HG03103 (cell line): ENCODE measurements around the gene SCN1A.
"Not testable (repeated sequence)": the region's sequence is repeated elsewhere in the genome, so short reads cannot be mapped to it uniquely, and the experiment has no call there.

Source experiments
- ATAC-seq: cut with Tn5 transposase; IDR thresholded peaks from one replicate; pipeline ENCODE4 v1.9.1; 2021; ENCODE audit warnings: low read depth; ENCODE audit not compliant: unreplicated experiment

Gene SCN1A

DNA sequence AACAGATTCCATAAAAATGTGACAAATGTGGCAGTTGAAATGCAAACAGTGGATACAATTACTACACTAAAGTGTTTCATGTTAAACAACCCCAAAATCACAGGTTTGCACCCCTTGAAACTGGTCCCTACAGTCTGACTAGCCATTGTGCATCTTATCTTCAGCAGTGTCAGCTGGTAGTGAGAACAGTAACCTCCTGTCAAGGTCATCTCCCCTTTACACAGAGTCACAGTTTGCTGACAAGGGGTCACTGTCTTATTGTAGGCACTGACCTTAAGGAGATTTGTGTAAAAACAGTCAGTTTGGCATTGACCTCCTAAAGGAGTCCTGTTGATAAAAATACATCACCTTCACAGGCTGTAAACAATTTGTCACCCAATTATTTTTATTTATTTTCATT is 137.0 kb downstream of the SCN1A start:
- ATAC-seq = no peak

DNA sequence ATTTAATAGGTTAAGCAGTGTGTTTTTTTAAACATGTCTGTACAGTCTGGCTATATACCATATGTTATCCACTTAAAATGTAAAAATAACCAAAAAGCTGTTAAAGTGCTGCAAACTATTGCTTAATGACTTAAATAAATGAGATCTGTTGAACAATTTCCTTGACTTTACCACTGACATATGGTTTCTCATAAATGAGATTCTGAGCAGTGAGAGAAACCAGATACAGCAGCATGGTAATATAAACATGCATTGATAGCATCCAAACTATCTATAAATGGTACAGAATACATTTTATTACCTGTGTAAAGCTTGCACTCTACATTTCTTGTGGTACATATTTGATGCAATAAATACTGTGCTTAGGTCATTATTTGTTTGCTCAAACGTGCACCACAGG is 138.0 kb downstream of the SCN1A start:
- ATAC-seq = no peak

DNA sequence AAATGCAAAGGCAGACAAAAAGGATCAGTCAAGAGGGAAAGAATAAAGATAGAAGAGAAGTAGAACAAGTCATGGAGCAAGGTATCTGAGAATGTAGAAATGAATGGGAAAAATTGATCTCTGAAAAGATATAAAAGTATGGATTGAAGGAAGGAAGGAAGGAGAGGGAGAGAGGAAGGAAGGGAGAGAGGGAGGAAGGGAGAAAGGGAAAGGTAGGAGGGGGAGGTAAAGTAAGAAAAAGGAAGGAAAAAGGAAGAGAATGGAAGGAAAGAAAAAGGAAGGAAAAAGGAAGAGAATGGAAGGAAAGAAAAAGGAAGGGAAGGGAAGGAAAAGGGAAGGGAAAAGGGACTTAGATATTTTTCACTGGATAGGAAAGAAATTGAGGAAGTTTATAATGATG is 142.7 kb downstream of the SCN1A start:
- ATAC-seq = no peak

DNA sequence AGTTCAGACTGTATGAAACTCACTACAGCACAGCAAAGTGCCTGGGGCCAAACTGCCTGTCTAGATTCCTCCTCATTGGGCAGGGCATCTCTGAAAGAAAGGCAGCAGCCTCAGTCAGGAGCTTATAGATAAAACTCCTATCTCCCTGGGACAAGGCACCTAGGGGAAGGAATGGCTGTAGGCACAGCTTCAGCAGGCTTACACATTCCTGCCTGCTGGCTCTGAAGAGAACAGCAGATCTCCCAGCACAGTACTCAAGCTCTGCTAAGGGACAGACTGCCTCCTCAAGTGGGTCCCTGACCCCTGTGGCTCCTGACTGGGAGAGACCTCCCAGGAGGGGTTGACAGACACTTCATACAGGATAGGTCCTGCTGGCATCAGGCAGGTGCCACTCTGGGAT is 155.7 kb downstream of the SCN1A start:
- ATAC-seq = not testable (repeated sequence)

DNA sequence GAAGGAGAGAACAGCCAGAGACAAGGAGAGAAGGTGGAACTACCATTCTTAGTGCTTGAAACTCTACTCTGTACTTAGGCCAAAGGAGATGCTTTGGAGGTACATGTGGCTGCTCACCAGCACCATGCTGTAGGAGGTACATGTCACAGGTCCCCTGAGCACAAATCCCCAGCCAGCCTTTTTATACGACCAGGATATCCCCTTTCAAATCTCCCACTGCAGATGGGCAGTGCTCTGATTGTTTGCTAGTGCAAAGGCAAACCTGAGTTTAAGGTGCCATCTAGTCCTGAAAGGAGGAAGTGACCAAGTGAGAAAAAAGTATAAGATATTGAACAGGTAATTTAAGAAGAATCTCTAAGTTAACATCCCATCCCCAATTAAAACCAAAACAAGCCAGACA is 157.2 kb downstream of the SCN1A start:
- ATAC-seq = no peak

DNA sequence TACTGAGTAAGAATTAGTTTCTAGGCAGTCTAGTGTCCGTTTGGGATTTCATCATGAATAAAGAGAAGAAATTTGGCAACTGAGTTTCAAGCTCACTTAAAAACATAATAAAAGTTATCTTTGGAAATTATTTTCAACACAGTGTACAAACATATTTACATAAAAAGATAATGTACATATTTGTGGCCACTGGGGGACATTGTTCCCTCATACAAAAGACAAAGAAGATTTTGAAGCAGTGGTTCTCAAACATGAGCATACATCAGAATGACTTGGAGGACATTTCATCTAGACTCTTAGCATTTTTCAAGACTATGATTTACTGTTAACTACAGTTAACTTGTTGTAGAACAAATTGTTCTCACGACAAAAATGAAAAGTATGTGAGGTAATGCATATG is 158.6 kb downstream of the SCN1A start:
- no peak for ATAC-seq

DNA sequence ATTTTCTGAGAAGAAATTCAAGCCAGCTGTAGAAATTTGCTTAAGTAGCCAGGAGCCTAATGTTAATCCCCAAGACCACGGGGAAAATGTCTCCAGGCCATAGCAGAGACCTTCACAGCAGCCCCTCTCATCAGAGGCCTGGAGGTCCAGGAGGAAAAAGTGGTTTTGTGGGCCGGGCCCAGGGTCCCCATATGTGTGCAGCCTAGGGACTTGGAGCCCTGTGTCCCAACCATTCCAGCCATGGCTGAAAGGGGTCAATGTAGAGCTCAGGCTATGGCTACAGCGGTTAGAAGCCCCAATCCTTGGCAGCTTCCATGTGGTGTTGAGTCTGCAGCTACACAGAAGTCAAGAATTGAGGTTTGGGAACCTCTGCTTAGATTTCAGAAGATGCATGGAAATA is 160.1 kb downstream of the SCN1A start:
- no peak for ATAC-seq

DNA sequence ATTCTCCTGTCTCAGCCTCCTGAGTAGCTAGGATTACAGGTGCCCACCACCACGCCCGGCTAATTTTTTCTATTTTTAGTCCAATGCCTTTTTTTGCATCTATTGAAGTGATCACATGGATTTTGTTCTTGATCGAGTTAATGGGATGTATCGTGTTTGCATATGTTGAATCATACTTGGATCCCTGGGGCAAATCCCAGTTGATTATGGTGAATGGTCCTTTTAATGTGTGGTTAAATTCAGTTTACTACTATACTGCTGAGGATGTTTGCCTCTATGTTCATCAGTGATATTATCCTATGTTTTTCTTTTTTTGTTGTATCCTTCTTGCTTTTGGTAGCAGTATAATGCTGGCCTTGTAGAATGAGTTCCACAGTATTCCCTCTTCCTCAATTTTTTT is 166.0 kb downstream of the SCN1A start:
- ATAC-seq = no peak

DNA sequence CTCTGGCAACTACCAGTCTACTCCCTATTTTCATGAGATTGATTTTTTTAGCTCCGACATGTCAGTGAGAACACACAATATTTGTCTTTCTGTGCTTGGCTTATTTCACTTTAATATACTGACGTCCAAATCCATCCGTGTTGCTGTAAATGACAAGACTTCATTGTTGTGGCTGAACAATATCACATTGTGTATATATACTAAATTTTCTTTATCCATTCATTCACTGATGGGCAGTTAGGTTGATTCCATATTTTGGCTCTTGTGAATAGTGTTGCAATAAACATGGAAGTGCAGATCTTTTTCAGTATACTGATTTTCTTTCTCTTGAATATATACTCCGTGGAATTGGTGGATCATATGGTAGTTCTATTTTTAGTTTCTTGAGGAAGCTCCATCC is 168.4 kb downstream of the SCN1A start:
- no peak for ATAC-seq

DNA sequence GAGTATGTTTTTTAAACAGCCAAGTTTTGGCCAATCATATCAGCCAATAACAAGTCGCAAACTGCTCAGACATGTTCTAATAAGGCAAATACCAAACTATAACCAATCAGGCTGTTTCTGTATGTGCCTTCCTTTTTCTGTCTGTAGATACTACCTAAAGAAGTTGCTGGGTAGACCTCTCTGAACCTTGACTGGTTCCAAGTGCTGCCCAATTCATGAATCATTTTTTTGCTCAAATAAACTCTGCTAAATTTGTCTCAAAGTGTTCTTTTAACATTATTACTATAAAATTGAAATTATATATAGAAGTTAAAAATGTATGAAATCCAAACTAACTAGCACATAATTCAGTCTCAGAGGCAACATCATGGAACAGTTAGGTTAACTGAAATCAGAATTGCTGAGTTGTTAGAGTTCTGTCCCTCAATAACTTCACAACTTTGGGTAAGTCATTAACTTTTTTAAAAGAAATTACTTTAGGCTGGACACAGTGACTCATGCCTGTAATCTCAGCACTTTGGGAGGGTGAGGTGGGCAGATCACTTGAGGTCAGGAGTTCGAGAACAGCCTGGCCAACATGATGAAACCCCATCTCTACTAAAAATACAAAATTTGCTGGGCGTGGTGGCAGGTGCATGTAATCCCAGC is 169.4 kb downstream of the SCN1A start:
- ATAC-seq = no peak

DNA sequence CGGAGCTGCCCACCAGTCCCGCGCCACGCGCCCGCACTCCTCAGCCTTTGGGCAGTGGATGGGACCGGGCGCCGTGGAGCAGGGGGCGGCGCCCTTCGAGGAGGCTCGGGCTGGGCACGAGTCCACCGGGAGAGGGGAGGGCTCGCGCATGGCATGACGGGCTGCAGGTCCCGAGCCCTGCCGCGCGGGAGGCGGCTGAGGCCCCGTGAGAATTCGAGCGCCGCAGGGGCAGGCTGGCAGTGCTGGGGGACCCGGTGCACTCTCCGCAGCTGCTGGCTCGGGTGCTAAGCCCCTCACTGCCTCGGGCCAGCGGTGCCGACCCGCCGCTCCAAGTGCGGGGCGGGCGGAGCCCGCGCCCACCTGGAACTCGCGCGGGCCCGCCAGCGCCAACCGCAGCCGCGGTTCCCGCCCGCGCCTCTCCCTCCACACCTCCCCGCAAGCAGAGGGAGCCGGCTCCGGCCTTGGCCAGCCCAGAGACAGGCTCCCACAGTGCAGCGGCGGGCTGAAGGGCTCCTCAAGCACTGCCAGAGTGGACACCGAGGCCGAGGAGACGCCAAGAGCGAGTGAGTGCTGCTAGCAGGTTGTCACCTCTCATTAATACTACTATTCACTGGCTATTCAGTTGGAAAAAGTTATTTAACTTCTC is 170.7 kb downstream of the SCN1A start:
- ATAC-seq = no peak

DNA sequence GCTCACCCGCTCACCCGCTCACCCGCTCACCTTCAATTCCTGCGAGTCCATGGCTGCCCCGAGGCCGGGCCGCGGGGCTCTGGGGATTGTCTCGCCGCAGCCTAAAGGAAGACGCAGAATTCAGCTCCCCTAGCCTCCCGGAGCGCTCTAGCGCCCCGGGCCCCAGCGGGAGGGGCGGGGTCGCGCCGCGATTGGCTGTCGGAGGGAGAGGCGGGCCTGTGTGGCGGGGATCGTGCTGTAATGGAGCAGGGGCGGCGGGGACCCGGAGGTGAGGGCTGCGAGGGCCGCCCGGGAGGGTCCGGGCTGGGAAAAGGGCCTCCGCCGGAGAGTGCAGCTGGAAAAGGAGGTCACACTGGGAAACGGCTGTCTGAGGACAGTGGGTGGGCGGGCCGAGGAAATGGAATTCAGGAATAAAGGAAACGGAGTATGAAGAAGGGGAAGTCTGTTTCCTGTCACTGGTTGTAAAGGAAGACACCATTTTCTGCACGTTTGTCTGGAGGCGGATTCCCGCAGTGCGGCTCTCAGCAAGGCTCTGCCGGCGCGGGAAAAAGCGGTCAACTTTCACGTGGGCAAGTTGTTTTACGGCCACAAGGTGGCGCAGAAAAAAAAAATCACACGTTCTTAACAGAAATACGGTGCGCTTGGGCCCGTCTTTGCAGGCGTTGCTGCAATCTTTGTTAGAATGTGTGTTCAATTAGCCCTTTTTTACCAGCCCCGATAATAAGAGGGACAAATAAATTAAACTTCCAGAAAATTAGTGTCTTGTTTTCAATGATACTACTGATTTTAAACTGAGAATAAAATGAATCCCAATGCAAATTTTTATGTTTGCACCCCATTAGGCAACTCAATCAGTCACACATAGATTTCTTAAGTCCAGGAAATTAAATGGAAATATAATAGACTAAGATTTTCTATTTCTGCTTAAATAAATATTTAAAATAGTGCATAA is 173.9 kb downstream of the SCN1A start, which contains the start of gene TTC21B:
TSS of gene TTC21B (minus strand) at position 122 of the 952 bp plus-strand sequence. CDS start at position 51, 71 bp downstream.
- ATAC-seq = peak; percentile 91

DNA sequence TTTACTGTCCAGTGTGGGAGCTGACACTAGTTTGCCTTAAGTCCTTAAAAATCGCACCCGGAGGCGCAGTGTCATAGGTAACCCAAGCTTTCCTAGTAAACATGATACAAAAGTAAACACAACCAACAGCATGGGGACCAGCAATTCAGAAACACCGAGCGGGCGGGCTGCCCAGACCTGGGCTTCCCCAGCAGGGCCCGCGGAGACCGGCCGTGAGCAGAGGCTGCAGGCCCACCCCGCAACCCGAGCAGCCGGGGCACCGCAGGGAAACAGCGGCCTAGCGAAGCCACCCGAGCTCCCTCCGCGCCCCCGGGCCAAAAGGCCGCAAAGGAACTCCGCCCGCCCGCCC is 174.5 kb downstream of the SCN1A start:
- peak; percentile 22 for ATAC-seq

DNA sequence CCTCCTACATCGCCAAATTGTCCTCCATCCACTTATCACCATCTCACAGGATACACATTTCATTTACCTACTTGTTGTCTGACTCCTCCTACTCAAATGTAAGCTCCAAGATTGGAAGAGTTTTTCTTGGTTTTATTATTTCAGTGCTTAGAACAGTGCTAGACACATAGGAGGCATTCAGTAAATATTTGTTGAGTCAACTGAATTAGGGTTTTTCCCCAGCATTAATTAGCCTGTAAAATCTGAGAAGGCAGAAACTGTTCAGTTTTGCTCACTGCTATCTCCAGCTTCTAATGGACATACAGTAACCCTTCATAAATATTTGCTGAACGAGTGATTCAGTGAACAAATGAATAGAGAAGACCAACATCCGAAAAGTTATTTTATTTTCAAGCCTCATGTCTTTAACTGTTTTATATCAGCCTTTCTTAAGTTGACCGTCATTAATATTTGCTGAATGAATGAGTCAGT is 175.0 kb downstream of the SCN1A start:
- ATAC-seq = no peak

DNA sequence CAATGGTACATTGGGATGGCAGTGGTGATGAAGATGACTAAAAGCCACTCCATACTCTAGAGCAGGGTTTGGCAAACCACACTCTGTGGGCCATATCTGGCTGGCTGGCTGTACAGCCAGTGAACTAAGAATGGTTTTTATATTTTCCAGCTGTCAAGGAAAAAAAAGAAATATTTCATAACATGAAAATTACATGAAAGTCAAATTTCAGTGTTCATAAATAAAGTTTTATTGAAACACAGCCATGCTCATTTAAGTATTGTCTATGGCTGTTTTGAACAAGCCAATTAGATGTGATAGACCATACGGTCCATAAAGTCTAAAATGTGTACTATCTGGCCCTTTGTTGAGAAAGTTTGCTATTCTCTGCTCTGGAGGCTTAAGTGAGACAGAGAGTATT is 175.7 kb downstream of the SCN1A start:
- ATAC-seq = no peak

DNA sequence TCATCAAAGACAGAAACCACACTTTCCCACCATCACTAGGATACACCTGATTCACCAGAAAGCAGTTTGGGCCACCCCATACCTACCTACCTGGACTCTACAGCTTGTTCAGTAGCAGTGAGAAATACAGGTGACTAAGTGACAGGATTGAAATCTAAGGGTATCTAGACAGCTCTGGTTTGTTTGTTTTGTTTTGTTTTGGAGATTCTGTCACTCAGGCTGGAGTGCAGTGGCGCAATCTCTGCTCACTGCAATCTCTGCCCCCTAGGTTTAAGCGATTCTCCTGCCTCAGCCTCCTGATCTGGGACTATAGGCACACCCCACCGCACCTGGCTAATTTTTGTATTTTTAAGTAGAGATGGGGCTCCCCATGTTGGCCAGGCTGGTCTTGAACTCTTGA is 177.4 kb downstream of the SCN1A start:
- ATAC-seq = no peak

DNA sequence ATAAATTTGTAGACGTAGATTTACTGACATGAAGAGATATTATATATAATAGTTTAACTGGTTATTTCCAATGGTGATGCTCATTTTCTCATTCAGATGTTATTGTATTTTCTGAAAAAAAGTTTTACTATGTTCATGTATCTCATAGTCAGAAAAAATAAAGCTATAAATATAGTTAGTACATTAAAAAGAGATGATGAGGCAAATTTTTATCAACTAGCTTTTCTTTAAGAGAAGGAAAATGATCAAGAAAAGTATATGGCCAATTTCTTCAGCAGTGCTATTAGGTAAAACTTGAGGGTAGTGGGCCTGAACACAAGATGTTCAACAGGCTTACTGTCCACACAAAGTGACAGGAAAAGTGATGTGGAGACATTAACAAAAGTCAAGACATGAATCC is 186.0 kb downstream of the SCN1A start:
- no peak for ATAC-seq

DNA sequence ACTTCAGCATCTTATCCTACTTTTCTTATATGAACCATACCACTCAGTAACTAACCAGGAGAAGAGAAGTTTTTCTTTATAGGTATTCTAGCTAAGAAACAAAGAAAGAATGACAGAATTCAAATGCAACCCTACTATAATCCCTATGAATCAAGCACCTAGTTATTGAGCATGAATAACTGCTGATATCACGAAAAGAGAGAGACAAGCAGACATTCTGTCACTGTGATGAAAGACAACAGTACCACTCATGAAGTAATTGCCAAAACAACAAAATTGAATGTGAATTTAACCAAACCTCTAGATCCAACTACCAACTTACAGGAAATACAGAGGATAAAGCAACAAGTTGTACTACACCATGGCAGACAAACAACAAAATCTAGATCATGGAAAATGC is 189.6 kb downstream of the SCN1A start:
- no peak for ATAC-seq
